ENCODE results near the gene ABCF3. TPM values are rescaled to one million over a fixed set of nuclear protein-coding genes. Genes with fewer than 3 reads are reported as not detected.
A peak's percentile ranks its signal among the peaks of the same experiment; 100 is the strongest.

Gene ABCF3
- total RNA-seq, 1 experiment from 2014 or later, result 63.6 TPM

DNA sequence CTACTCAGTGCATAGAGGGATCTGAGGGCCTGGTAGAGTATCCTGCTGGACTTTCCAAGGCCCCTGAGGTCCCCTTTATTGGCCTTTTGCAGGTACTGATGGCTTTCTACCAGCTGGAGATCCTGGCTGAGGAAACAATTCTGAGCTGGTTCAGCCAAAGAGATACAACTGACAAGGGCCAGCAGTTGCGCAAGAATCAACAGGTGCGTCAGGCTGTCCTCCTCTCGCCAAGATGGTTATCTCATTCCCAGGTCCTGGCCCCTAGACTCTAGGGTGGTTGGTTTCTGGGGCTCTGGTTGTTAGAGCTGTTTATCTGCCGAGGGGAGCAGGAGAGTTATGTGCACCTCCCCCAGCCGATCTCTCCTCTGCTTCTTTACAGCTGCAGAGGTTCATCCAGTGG lies 41.5 kb upstream of the ABCF3 start (continued):
- TF ChIP-seq MLX (CRISPR knock-in tag; IDR thresholded peaks at IDR 0.05) (no peak), FOXJ3 (CRISPR knock-in tag; IDR thresholded peaks at IDR 0.05; ENCODE audit: borderline replicate concordance) (no peak), ZNF263 (CRISPR knock-in tag; IDR thresholded peaks at IDR 0.05; ENCODE audit: low read depth) (no peak), JUN (CRISPR knock-in tag; IDR thresholded peaks at IDR 0.05) (no peak), ZNF423 (CRISPR knock-in tag; IDR thresholded peaks at IDR 0.05) (no peak)

DNA sequence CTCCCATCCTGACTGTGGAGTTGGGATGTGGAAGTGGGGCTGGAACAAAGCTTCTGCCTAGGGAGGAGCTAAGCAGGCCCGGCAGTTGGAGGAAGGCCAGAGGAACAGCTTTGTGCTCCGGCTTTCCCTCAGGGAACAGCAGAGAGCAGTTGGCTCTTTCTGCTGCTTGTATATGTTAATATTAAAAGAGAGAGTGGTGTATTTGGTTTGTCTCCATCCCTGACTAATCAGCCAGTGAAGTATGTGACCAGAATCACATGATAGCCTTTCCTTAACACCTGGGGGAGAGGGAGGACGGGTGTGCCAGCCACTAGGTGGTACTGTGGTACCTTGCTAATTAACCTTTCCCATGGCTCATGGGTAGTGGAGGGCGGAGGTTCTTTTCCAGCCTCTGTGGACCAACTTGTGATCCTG lies 40.9 kb upstream of the ABCF3 start:
- DNase-seq (ENCODE audit: low spot score) (peak; percentile 66), ATAC-seq (peak; percentile 90)
- TF ChIP-seq, protein P1, sequence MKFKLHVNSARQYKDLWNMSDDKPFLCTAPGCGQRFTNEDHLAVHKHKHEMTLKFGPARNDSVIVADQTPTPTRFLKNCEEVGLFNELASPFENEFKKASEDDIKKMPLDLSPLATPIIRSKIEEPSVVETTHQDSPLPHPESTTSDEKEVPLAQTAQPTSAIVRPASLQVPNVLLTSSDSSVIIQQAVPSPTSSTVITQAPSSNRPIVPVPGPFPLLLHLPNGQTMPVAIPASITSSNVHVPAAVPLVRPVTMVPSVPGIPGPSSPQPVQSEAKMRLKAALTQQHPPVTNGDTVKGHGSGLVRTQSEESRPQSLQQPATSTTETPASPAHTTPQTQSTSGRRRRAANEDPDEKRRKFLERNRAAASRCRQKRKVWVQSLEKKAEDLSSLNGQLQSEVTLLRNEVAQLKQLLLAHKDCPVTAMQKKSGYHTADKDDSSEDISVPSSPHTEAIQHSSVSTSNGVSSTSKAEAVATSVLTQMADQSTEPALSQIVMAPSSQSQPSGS (CRISPR knock-in tag; IDR thresholded peaks at IDR 0.05; ENCODE audit: borderline replicate concordance, low read depth), result no peak
- TF ChIP-seq, protein P2, sequence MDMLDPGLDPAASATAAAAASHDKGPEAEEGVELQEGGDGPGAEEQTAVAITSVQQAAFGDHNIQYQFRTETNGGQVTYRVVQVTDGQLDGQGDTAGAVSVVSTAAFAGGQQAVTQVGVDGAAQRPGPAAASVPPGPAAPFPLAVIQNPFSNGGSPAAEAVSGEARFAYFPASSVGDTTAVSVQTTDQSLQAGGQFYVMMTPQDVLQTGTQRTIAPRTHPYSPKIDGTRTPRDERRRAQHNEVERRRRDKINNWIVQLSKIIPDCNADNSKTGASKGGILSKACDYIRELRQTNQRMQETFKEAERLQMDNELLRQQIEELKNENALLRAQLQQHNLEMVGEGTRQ (CRISPR knock-in tag; IDR thresholded peaks at IDR 0.05), result peak; percentile 28
- TF ChIP-seq ERG (CRISPR knock-in tag; IDR thresholded peaks at IDR 0.05) (no peak), SOX15 (CRISPR knock-in tag; IDR thresholded peaks at IDR 0.05) (no peak), RELA (CRISPR knock-in tag; IDR thresholded peaks at IDR 0.05; ENCODE audit: borderline replicate concordance) (no peak), NFE2L1 (CRISPR knock-in tag; IDR thresholded peaks at IDR 0.05) (0 out of 2 replicates have a peak, but pooled peaks have one; percentile 11)
- TF ChIP-seq, protein P3, sequence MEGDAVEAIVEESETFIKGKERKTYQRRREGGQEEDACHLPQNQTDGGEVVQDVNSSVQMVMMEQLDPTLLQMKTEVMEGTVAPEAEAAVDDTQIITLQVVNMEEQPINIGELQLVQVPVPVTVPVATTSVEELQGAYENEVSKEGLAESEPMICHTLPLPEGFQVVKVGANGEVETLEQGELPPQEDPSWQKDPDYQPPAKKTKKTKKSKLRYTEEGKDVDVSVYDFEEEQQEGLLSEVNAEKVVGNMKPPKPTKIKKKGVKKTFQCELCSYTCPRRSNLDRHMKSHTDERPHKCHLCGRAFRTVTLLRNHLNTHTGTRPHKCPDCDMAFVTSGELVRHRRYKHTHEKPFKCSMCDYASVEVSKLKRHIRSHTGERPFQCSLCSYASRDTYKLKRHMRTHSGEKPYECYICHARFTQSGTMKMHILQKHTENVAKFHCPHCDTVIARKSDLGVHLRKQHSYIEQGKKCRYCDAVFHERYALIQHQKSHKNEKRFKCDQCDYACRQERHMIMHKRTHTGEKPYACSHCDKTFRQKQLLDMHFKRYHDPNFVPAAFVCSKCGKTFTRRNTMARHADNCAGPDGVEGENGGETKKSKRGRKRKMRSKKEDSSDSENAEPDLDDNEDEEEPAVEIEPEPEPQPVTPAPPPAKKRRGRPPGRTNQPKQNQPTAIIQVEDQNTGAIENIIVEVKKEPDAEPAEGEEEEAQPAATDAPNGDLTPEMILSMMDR (IDR thresholded peaks at IDR 0.05), result peak; percentile 26; the same call in 1 of the 2 replicates
- POLR2A ChIA-PET, result no interaction called here
- Mint-ChIP-seq H3K4me1 (peaks cover 3% of the 10 kb centered on the region), H3K27me3 (ENCODE audit: low read depth) (no peaks in the 10 kb centered on the region), H3K36me3 (peaks cover 37% of the 10 kb centered on the region), H3K4me3 (no peak overlapping the region), H3K27ac (no peak overlapping the region), H3K9me3 (no peaks in the 10 kb centered on the region)
- CTCF ChIA-PET, result interaction anchor here (0.6 to 2.1 kb wide), 11 partner anchors 10 to 241 kb away, joined by 3 to 11 read pairs (median 5); partner anchors contain the start of genes ABCF3, DVL3 and EIF2B5

DNA sequence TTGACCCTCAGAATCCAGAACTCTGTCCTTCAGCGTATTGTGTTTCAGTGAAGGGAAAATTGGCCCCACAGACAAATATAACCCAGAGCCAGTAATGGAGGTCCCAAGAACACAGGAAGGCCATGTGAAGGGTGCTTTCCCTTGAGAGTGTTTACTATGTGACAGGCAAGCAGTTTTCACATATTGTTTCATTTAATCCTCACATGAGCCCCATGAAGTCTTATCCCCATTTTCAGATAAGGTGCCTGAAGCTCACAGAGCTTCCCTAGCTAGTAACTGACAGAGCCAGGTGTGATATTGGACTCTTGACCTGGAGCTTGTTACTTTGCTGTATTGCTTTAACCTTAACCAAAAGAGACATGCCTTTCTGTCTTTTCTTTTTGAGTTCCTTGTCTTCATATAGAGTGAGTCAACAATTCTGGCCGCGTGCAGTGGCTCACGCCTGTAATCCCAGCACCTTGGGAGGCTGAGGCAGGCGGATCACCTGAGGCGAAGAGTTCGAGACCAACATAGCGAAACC lies 40.2 kb upstream of the ABCF3 start:
- DNase-seq (ENCODE audit: low spot score), result no peak
- CTCF ChIA-PET, result interaction anchor here (0.6 to 2.1 kb wide), 7 partner anchors 10 to 144 kb away, joined by 3 to 11 read pairs (median 5); partner anchors contain the start of gene DVL3
- no peaks in the 10 kb centered on the region for H3K27me3 Mint-ChIP-seq (ENCODE audit: low read depth)
- H3K4me1 Mint-ChIP-seq, result peaks cover 3% of the 10 kb centered on the region
- POLR2A ChIA-PET, result no interaction called here
- H3K36me3 Mint-ChIP-seq, result peaks cover 30% of the 10 kb centered on the region
- H3K9me3 Mint-ChIP-seq, result no peaks in the 10 kb centered on the region
- ATAC-seq, result no peak
- H3K4me3 Mint-ChIP-seq, result no peak overlapping the region
- peak overlapping the region; percentile 38; the same call in 1 of the 2 replicates for H3K27ac Mint-ChIP-seq
- no peak for TF ChIP-seq FOXP4 (CRISPR knock-in tag; IDR thresholded peaks at IDR 0.05)
- no peak for TF ChIP-seq GRHL2 (CRISPR knock-in tag; IDR thresholded peaks at IDR 0.05; ENCODE audit: insufficient replicate concordance, severe bottlenecking)
- TF ChIP-seq, protein P4, sequence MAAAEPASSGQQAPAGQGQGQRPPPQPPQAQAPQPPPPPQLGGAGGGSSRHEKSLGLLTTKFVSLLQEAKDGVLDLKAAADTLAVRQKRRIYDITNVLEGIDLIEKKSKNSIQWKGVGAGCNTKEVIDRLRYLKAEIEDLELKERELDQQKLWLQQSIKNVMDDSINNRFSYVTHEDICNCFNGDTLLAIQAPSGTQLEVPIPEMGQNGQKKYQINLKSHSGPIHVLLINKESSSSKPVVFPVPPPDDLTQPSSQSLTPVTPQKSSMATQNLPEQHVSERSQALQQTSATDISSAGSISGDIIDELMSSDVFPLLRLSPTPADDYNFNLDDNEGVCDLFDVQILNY (CRISPR knock-in tag; IDR thresholded peaks at IDR 0.05), result no peak
- TF ChIP-seq SMAD4 (CRISPR knock-in tag; IDR thresholded peaks at IDR 0.05), result no peak
- TF ChIP-seq, protein P5, sequence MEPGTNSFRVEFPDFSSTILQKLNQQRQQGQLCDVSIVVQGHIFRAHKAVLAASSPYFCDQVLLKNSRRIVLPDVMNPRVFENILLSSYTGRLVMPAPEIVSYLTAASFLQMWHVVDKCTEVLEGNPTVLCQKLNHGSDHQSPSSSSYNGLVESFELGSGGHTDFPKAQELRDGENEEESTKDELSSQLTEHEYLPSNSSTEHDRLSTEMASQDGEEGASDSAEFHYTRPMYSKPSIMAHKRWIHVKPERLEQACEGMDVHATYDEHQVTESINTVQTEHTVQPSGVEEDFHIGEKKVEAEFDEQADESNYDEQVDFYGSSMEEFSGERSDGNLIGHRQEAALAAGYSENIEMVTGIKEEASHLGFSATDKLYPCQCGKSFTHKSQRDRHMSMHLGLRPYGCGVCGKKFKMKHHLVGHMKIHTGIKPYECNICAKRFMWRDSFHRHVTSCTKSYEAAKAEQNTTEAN (CRISPR knock-in tag; IDR thresholded peaks at IDR 0.05), result no peak
- TF ChIP-seq MLX (CRISPR knock-in tag; IDR thresholded peaks at IDR 0.05), result no peak

All from WTC11 (cell line).